ENCODE measurements around the gene EHMT1.
A peak's percentile ranks its signal among the peaks of the same experiment; 100 is the strongest.

EHMT1 gene

DNA sequence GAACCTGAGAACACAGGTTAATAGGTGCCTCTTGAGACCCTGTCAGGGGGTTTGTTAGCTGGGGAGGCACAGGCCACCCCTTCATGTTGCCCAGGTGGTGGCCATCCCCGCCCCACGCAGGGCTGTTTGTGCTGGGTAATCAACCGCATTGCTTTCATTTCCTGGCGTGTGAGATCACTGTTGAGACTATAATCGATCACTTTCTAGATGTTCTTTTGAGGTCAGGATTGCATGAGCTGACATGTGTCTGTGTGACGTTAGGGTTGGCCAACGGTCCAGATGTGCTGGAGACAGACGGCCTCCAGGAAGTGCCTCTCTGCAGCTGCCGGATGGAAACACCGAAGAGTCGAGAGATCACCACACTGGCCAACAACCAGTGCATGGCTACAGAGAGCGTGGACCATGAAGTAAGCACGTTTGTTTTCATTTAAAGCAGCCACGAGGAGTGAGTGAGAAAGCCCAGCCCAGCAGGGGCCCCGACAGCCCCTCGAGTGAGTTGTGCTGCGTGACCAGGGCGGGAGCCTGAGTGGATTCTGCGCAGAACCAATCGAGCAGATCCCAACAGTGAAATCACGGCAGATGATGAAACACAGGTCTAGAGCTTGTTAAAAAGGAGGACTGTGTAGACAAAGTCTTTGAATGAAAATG, 143.7 kb downstream of the EHMT1 start:
- Histone ChIP-seq H3K9ac (ENCODE audit: low read depth in 1 of 2, low read length in 2 of 2) (no peak overlapping the region), H3K9me3 (ENCODE audit: control insufficient read depth in 2 of 2, low read length in 2 of 2) (no peaks in the 10 kb centered on the region), H3K27ac (ENCODE audit: low read depth in 2 of 2, low read length in 2 of 2) (peak overlapping the region; percentile 2 to 63), H3K4me3 (ENCODE audit: low read length in 2 of 2) (no peak overlapping the region), H3K27me3 (ENCODE audit: control insufficient read depth in 2 of 2, insufficient read depth in 2 of 2, low read length in 2 of 2) (no peaks in the 10 kb centered on the region), H3K36me3 (ENCODE audit: control insufficient read depth in 2 of 2, insufficient read depth in 2 of 2, low read length in 2 of 2) (peaks cover 32 to 54% of the 10 kb centered on the region in 2 donors), H3K4me1 (ENCODE audit: control insufficient read depth in 2 of 2, insufficient read depth in 2 of 2, low read length in 2 of 2) (peaks cover 0 to 8% of the 10 kb centered on the region in 2 donors)

DNA sequence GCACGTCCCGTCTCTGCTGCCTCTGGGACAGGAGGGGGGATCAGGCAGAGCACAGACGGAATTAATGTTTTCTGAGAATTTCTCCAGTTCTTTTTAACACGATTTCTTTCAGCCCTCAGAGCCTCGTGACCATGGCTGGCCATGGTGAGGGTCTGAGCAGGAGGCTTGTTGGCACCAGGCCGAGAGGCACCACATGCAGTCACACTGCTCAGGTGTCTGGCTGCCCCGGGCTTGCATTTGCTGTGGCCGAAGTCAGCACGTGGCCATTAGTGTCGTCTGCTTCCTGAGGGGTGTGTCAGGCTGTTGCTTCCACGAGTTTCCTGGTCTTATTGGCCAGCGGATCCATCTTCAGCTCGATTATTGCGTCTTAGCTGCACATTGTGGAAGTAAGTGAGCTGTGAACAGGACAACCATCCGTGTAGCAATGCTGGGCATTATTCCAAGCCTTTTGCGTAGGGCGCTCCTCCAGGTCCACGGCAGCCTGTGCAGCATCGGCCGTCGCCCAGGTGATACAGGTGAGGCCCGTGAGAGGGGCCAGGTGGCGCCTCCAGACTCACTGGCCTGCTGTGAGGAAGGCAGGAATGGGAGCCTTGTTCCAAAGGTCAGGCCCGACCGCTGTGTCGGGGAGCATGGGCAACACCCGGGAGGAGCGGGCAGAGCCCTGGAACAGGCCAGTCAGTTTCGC, 144.6 kb downstream of the EHMT1 start:
- Histone ChIP-seq H3K27ac (ENCODE audit: low read depth in 2 of 2, low read length in 2 of 2) (peak overlapping the region in 1 of 2 donors; percentile 63), H3K4me1 (ENCODE audit: control insufficient read depth in 2 of 2, insufficient read depth in 2 of 2, low read length in 2 of 2) (peaks cover 0 to 8% of the 10 kb centered on the region in 2 donors), H3K9me3 (ENCODE audit: control insufficient read depth in 2 of 2, low read length in 2 of 2) (no peaks in the 10 kb centered on the region), H3K36me3 (ENCODE audit: control insufficient read depth in 2 of 2, insufficient read depth in 2 of 2, low read length in 2 of 2) (peaks cover 28 to 49% of the 10 kb centered on the region in 2 donors), H3K27me3 (ENCODE audit: control insufficient read depth in 2 of 2, insufficient read depth in 2 of 2, low read length in 2 of 2) (no peaks in the 10 kb centered on the region), H3K9ac (ENCODE audit: low read depth in 1 of 2, low read length in 2 of 2) (peak overlapping the region in 1 of 2 donors; percentile 24), H3K4me3 (ENCODE audit: low read length in 2 of 2) (no peak overlapping the region)

DNA sequence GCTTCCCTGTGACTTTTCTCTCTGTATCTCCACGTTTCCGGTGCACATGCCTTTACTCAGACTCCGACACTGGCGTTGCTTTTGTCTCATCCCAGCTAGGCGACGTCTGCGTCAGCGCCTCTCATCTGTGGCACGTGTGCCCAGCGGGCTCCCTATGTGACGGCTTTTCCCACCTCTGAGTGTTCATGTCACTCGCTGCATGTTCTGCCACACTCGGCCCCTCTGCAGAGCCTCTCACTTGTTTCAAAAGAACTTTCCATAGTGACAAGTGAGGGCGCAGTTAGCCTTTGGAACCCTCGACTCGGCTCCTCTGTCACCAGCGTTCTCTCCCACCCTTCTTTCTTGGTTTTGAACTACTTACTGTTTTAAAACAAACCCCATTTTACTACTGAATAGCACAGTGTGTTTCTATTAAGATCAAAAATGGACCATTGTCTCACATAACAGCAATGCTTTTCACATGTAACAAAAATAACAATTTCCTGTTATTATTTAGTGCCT, 145.4 kb downstream of the EHMT1 start:
- H3K36me3 ChIP-seq (ENCODE audit: control insufficient read depth in 2 of 2, insufficient read depth in 2 of 2, low read length in 2 of 2), result peaks cover 26 to 43% of the 10 kb centered on the region in 2 donors
- no peak overlapping the region for H3K4me3 ChIP-seq (ENCODE audit: low read length in 2 of 2)
- H3K27ac ChIP-seq (ENCODE audit: low read depth in 2 of 2, low read length in 2 of 2), result no peak overlapping the region
- no peaks in the 10 kb centered on the region for H3K27me3 ChIP-seq (ENCODE audit: control insufficient read depth in 2 of 2, insufficient read depth in 2 of 2, low read length in 2 of 2)
- peaks cover 0 to 8% of the 10 kb centered on the region in 2 donors for H3K4me1 ChIP-seq (ENCODE audit: control insufficient read depth in 2 of 2, insufficient read depth in 2 of 2, low read length in 2 of 2)
- no peak overlapping the region for H3K9ac ChIP-seq (ENCODE audit: low read depth in 1 of 2, low read length in 2 of 2)
- H3K9me3 ChIP-seq (ENCODE audit: control insufficient read depth in 2 of 2, low read length in 2 of 2), result no peaks in the 10 kb centered on the region

DNA sequence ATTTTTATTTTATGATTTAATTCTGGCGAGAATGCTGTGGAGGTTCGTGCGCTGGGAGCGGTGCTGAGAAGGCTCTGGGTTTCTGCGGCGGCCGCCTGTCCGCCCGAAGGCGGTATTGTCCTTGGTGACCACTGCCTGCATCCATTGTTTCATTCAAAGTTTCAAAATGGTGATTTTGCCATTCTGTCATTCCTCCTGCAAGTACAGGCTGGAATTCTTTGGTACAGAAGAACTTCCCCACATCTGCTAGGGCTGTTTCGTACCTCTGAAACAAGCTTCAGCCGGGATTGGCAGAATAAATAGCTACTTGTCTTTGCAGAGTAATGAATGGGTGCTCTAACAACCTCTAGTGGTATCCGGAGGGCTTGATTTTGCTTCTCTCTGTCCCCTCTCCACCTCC, 146.2 kb downstream of the EHMT1 start:
- H3K4me3 ChIP-seq (ENCODE audit: low read length in 2 of 2), result no peak overlapping the region
- H3K36me3 ChIP-seq (ENCODE audit: control insufficient read depth in 2 of 2, insufficient read depth in 2 of 2, low read length in 2 of 2), result peaks cover 20 to 39% of the 10 kb centered on the region in 2 donors
- H3K4me1 ChIP-seq (ENCODE audit: control insufficient read depth in 2 of 2, insufficient read depth in 2 of 2, low read length in 2 of 2), result peaks cover 0 to 8% of the 10 kb centered on the region in 2 donors
- no peak overlapping the region for H3K9ac ChIP-seq (ENCODE audit: low read depth in 1 of 2, low read length in 2 of 2)
- H3K9me3 ChIP-seq (ENCODE audit: control insufficient read depth in 2 of 2, low read length in 2 of 2), result no peaks in the 10 kb centered on the region
- no peaks in the 10 kb centered on the region for H3K27me3 ChIP-seq (ENCODE audit: control insufficient read depth in 2 of 2, insufficient read depth in 2 of 2, low read length in 2 of 2)
- no peak overlapping the region for H3K27ac ChIP-seq (ENCODE audit: low read depth in 2 of 2, low read length in 2 of 2)

DNA sequence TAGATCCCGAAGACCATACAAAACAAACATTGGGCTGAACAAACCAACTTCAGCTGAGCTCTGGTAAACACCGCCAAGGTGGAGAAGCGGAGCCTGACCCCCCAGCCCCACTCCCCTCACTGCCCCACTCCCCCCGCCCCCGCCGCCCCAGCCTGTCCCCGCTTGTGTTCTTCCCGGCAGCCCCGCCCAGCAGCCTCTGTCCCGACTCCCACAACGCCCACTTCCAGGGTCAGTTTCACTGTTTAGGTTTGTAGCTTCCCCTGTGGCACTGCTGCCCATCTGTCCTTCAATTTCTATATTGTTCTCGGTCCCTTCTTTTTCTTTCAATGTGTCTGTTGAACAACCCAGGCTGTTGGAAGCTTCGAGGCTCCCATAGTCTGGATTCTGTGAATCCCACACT, 146.7 kb downstream of the EHMT1 start:
- H3K9ac ChIP-seq (ENCODE audit: low read depth in 1 of 2, low read length in 2 of 2), result no peak overlapping the region
- no peak overlapping the region for H3K4me3 ChIP-seq (ENCODE audit: low read length in 2 of 2)
- H3K4me1 ChIP-seq (ENCODE audit: control insufficient read depth in 2 of 2, insufficient read depth in 2 of 2, low read length in 2 of 2), result peaks cover 0 to 6% of the 10 kb centered on the region in 2 donors
- H3K9me3 ChIP-seq (ENCODE audit: control insufficient read depth in 2 of 2, low read length in 2 of 2), result no peaks in the 10 kb centered on the region
- H3K27me3 ChIP-seq (ENCODE audit: control insufficient read depth in 2 of 2, insufficient read depth in 2 of 2, low read length in 2 of 2), result no peaks in the 10 kb centered on the region
- H3K36me3 ChIP-seq (ENCODE audit: control insufficient read depth in 2 of 2, insufficient read depth in 2 of 2, low read length in 2 of 2), result peaks cover 18 to 37% of the 10 kb centered on the region in 2 donors
- no peak overlapping the region for H3K27ac ChIP-seq (ENCODE audit: low read depth in 2 of 2, low read length in 2 of 2)

DNA sequence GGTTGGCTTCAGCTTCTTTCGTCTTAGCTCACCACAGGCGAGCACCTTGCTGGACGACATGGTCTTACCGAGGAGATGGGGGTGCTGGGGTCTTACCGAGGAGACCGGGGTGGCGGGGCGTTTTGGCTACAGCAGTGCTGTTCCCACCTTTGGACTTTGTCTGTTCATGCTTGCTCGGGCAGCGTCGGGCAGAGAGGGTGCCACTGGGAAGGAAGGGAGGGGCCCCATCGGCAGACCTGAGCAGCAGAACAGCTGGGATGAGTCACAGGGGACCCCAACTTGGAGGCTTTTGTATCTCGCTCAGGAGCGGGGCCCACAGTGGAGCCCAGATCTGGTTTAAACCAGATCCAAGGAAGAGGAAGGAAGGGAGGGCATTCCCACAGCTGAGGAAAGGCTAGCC, 152.8 kb downstream of the EHMT1 start:
- no peaks in the 10 kb centered on the region for H3K9me3 ChIP-seq (ENCODE audit: control insufficient read depth in 2 of 2, low read length in 2 of 2)
- no peak overlapping the region for H3K4me3 ChIP-seq (ENCODE audit: low read length in 2 of 2)
- no peaks in the 10 kb centered on the region for H3K4me1 ChIP-seq (ENCODE audit: control insufficient read depth in 2 of 2, insufficient read depth in 2 of 2, low read length in 2 of 2)
- H3K9ac ChIP-seq (ENCODE audit: low read depth in 1 of 2, low read length in 2 of 2), result no peak overlapping the region
- peaks cover 28 to 43% of the 10 kb centered on the region in 2 donors for H3K36me3 ChIP-seq (ENCODE audit: control insufficient read depth in 2 of 2, insufficient read depth in 2 of 2, low read length in 2 of 2)
- no peaks in the 10 kb centered on the region for H3K27me3 ChIP-seq (ENCODE audit: control insufficient read depth in 2 of 2, insufficient read depth in 2 of 2, low read length in 2 of 2)
- H3K27ac ChIP-seq (ENCODE audit: low read depth in 2 of 2, low read length in 2 of 2), result no peak overlapping the region

DNA sequence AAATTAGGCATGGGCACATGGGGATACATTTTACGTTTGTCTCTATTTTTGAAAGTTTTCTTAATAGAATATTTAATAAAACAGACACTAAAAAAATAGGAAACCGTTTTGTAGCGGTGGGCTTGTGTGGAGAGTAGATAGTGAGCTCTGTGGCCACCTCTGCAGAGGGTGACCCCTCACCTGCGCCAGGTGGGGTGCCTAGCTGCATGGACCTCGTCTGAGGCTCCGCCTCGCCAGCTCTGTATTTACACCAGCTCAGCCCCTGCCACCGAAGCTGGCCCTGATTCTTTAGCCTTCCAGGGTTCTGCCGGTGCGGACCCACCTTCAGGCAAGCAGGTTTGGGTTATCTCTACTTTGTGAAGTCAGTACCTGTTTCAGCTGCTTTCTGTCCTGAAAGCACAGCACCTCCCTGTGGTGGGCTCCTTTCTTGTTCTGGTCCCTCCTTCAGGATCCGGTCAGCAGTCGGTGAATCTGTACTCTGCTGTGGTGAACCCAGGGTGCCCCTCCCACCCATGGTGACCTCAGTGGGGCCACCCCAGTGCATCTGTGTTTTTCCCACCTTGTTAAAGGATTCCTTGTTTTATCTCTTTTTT, 153.6 kb downstream of the EHMT1 start:
- no peaks in the 10 kb centered on the region for H3K4me1 ChIP-seq (ENCODE audit: control insufficient read depth in 2 of 2, insufficient read depth in 2 of 2, low read length in 2 of 2)
- H3K9ac ChIP-seq (ENCODE audit: low read depth in 1 of 2, low read length in 2 of 2), result no peak overlapping the region
- peaks cover 29 to 47% of the 10 kb centered on the region in 2 donors for H3K36me3 ChIP-seq (ENCODE audit: control insufficient read depth in 2 of 2, insufficient read depth in 2 of 2, low read length in 2 of 2)
- no peaks in the 10 kb centered on the region for H3K27me3 ChIP-seq (ENCODE audit: control insufficient read depth in 2 of 2, insufficient read depth in 2 of 2, low read length in 2 of 2)
- H3K4me3 ChIP-seq (ENCODE audit: low read length in 2 of 2), result no peak overlapping the region
- H3K9me3 ChIP-seq (ENCODE audit: control insufficient read depth in 2 of 2, low read length in 2 of 2), result no peaks in the 10 kb centered on the region
- no peak overlapping the region for H3K27ac ChIP-seq (ENCODE audit: low read depth in 2 of 2, low read length in 2 of 2)

DNA sequence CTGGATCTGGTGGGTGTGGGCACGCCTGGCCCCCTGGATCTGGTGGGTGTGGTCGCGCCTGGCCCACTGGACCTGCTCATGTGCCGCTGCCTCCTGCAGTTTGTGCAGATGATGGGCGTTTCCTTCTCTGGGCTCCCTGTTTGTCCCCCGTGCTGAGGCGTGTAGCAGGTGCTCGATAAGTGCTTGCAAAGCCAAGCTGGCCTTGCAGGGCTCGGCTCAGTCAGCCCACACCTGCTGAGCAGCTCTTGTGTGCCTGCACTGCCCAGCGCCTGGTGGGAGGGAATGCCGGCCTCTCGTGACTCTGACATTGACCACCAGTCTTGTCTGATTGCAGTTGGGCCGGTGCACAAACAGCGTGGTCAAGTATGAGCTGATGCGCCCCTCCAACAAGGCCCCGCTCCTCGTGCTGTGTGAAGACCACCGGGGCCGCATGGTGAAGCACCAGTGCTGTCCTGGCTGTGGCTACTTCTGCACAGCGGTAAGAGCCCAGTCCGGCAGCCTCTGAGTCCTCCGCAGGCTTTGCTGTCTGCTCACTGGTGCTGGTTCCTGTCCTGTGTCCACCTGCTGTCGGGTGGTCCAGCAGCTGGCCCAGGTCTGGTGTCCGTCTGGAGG, 156.1 kb downstream of the EHMT1 start:
- H3K36me3 ChIP-seq (ENCODE audit: control insufficient read depth in 2 of 2, insufficient read depth in 2 of 2, low read length in 2 of 2), result peaks cover 50 to 65% of the 10 kb centered on the region in 2 donors
- H3K9ac ChIP-seq (ENCODE audit: low read depth in 1 of 2, low read length in 2 of 2), result no peak overlapping the region
- no peaks in the 10 kb centered on the region for H3K27me3 ChIP-seq (ENCODE audit: control insufficient read depth in 2 of 2, insufficient read depth in 2 of 2, low read length in 2 of 2)

DNA sequence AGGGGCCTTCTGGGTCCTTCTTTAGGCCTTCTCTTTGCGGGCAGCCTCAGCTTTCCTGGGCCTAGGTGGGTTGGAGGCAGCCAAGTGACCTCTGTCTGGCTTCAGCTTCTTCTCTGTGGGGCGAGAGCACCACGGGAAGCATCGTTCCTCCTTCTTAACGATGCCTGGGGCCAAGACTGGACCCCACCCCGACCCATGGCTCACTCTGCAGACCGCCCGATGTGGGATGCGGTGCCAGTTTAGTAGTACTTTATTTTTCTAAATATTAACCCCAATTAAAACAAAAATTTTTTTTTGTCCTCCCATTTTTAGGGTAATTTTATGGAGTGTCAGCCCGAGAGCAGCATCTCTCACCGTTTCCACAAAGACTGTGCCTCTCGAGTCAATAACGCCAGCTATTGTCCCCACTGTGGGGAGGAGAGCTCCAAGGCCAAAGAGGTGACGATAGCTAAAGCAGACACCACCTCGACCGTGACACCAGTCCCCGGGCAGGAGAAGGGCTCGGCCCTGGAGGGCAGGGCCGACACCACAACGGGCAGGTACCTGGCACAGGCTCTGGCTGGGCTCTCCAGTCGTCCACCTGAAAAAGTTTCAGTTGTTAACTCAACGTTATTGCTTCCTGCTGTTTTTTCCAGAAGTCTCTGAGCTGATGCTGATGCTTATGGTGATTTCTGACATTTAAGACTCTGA, 157.6 kb downstream of the EHMT1 start:
- no peak overlapping the region for H3K9ac ChIP-seq (ENCODE audit: low read depth in 1 of 2, low read length in 2 of 2)
- H3K4me3 ChIP-seq (ENCODE audit: low read length in 2 of 2), result no peak overlapping the region
- peaks cover 60 to 69% of the 10 kb centered on the region in 2 donors for H3K36me3 ChIP-seq (ENCODE audit: control insufficient read depth in 2 of 2, insufficient read depth in 2 of 2, low read length in 2 of 2)
- no peaks in the 10 kb centered on the region for H3K4me1 ChIP-seq (ENCODE audit: control insufficient read depth in 2 of 2, insufficient read depth in 2 of 2, low read length in 2 of 2)
- H3K27ac ChIP-seq (ENCODE audit: low read depth in 2 of 2, low read length in 2 of 2), result no peak overlapping the region
- H3K9me3 ChIP-seq (ENCODE audit: control insufficient read depth in 2 of 2, low read length in 2 of 2), result no peaks in the 10 kb centered on the region
- no peaks in the 10 kb centered on the region for H3K27me3 ChIP-seq (ENCODE audit: control insufficient read depth in 2 of 2, insufficient read depth in 2 of 2, low read length in 2 of 2)

More for the DNA sequence above, 156.1 kb downstream of the EHMT1 start:
- Histone ChIP-seq H3K27ac (ENCODE audit: low read depth in 2 of 2, low read length in 2 of 2) (no peak overlapping the region), H3K4me3 (ENCODE audit: low read length in 2 of 2) (no peak overlapping the region), H3K9me3 (ENCODE audit: control insufficient read depth in 2 of 2, low read length in 2 of 2) (no peaks in the 10 kb centered on the region), H3K4me1 (ENCODE audit: control insufficient read depth in 2 of 2, insufficient read depth in 2 of 2, low read length in 2 of 2) (no peaks in the 10 kb centered on the region)
